Spleen (tissue), 7 donors: ENCODE data around the gene STAM2.

Source experiments
- POLR2AphosphoS5 ChIP-seq, 3 donors: sonication (generic); formaldehyde crosslinking; IDR thresholded peaks; one replicate each; pipeline ENCODE4 v1.5.1; 2017; ENCODE audit warnings: antibody characterized with exemption in 3 of 3
- TF ChIP-seq, protein P1 (sequence below), 11 experiments: fragments of 200-600 bp in 7 of 11; fragments of 450-650 bp in 4 of 11; sonication (generic) in 4 of 11; IDR thresholded peaks in 8 of 11; conservative IDR thresholded peaks in 3 of 11; 1 replicate in 7 of 11; 2 replicates in 4 of 11; pipeline versions ENCODE4 v1.4.0 to v1.8.0; 2016 to 2021; ENCODE audit warnings: antibody characterized with exemption in 11 of 11, inconsistent platforms in 4 of 11, mild to moderate bottlenecking in 1 of 11
- donor health status: DM: no; HTN: no; CAD: no; lungs with moderate emphysema.
- donor health status: DM: no; HTN: no; CAD: no.
- donor health status: DM: no; HTN: no; CAD: no.

DNA sequence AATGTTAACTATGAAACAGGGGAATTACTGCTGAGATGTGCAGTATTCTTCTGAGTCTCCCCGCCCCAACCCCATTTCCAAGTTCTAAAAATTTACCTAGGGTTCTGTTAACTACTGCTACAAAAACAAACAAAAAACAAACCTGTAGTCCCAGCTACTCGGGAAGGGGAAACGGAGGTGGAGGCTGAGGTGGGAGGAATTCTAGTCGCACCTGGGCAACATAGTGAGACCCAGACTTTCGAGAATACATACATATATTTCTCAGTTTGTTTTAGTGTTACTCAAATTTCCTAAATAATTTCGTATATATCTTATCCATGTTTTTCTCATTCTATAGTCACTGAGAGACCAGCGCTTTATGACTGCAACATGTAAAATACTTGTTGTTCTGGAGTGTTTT lies 989 bp downstream of the STAM2 start:
- TF ChIP-seq, protein P1, sequence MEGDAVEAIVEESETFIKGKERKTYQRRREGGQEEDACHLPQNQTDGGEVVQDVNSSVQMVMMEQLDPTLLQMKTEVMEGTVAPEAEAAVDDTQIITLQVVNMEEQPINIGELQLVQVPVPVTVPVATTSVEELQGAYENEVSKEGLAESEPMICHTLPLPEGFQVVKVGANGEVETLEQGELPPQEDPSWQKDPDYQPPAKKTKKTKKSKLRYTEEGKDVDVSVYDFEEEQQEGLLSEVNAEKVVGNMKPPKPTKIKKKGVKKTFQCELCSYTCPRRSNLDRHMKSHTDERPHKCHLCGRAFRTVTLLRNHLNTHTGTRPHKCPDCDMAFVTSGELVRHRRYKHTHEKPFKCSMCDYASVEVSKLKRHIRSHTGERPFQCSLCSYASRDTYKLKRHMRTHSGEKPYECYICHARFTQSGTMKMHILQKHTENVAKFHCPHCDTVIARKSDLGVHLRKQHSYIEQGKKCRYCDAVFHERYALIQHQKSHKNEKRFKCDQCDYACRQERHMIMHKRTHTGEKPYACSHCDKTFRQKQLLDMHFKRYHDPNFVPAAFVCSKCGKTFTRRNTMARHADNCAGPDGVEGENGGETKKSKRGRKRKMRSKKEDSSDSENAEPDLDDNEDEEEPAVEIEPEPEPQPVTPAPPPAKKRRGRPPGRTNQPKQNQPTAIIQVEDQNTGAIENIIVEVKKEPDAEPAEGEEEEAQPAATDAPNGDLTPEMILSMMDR (IDR thresholded peaks at IDR 0.05 in 8 of 11, conservative IDR thresholded peaks at IDR 0.05 in 3 of 11), result no peak
- no peak for TF ChIP-seq POLR2AphosphoS5 (IDR thresholded peaks at IDR 0.05)
